Upper lobe of right lung (tissue), 1 donor: Measurements from ENCODE around the gene CCNY. TPM values are rescaled to one million over a fixed set of nuclear protein-coding genes. Genes with fewer than 3 reads are reported as not detected.

Experiments
- ATAC-seq: fragments of 200-7000 bp; cut with Tn5 transposase; one replicate; pipeline ENCODE4 v1.9.1; 2020; ENCODE audit warnings: mild to moderate bottlenecking, moderate library complexity
- DNase-seq: peaks from one replicate; pipeline ENCODE4 v3.0.0-alpha.2; 2020
- H3K27ac ChIP-seq: fragments of 200-600 bp; one replicate; pipeline ENCODE4 v1.8.0; 2022
- H3K27me3 ChIP-seq: fragments of 200-600 bp; one replicate; pipeline ENCODE4 v1.8.0; 2022; ENCODE audit warnings: mild to moderate bottlenecking
- H3K36me3 ChIP-seq: fragments of 200-600 bp; one replicate; pipeline ENCODE4 v1.8.0; 2022
- H3K4me1 ChIP-seq: fragments of 200-600 bp; one replicate; pipeline ENCODE4 v1.8.0; 2022
- H3K4me3 ChIP-seq: fragments of 200-600 bp; one replicate; pipeline ENCODE4 v1.8.0; 2022; ENCODE audit warnings: mild to moderate bottlenecking
- H3K9me3 ChIP-seq: fragments of 200-600 bp; one replicate; pipeline ENCODE4 v1.8.0; 2022
- intact Hi-C: fragments of 100-400 bp; cut with DNase I; formaldehyde crosslinking; loops from one replicate; pipeline ENCODE4 v1.11.0; 2022
- total RNA-seq: library from RNA; stranded (reverse); fragmentation: NEBNext Ultra II Directional; extraction: Animal tissue kit (Norgen Biotek cat#: 25700); gene quantifications from one replicate; pipeline ENCODE4 v1.2.1, GENCODE V29; 2021
- TF ChIP-seq, protein P1 (sequence below): fragments of 200-600 bp; IDR thresholded peaks from one replicate; pipeline ENCODE4 v1.8.0; 2022; ENCODE audit warnings: antibody characterized with exemption
- donor health status: DM: no; HTN: yes; CAD: no; lungs with severe emphysema.

Gene CCNY
- total RNA-seq, 1 donor from 2014 or later, result 85.4 TPM

DNA sequence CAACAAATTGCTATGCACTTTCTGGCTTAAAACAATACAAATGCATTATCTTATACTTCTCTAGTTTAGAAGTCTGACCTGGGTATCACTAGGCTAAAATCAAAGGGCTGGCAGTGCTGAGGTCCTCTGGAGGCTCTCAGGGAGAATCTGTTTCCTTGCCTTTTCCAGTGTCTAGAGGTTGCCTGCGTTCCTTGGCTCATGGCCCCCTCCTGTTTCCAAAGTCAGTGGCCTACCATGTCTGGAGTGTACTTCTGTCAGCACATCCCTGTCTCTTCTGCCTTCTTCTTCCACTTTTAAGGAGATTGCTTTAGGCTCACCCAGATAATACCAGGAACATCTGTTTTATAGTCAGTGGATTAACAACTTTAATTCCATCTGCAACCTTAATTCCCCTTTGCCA lies 52.4 kb downstream of the CCNY start:
- TF ChIP-seq, protein P1, sequence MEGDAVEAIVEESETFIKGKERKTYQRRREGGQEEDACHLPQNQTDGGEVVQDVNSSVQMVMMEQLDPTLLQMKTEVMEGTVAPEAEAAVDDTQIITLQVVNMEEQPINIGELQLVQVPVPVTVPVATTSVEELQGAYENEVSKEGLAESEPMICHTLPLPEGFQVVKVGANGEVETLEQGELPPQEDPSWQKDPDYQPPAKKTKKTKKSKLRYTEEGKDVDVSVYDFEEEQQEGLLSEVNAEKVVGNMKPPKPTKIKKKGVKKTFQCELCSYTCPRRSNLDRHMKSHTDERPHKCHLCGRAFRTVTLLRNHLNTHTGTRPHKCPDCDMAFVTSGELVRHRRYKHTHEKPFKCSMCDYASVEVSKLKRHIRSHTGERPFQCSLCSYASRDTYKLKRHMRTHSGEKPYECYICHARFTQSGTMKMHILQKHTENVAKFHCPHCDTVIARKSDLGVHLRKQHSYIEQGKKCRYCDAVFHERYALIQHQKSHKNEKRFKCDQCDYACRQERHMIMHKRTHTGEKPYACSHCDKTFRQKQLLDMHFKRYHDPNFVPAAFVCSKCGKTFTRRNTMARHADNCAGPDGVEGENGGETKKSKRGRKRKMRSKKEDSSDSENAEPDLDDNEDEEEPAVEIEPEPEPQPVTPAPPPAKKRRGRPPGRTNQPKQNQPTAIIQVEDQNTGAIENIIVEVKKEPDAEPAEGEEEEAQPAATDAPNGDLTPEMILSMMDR, result no peak
- intact Hi-C loops, result no loop called here
- no peak overlapping the region for H3K27ac ChIP-seq
- H3K4me3 ChIP-seq, result no peak overlapping the region
- no peak for ATAC-seq
- H3K27me3 ChIP-seq, result no peaks in the 10 kb centered on the region
- no peak for DNase-seq
- peaks cover 8% of the 10 kb centered on the region for H3K9me3 ChIP-seq
- peaks cover 52% of the 10 kb centered on the region for H3K4me1 ChIP-seq
- no peaks in the 10 kb centered on the region for H3K36me3 ChIP-seq

DNA sequence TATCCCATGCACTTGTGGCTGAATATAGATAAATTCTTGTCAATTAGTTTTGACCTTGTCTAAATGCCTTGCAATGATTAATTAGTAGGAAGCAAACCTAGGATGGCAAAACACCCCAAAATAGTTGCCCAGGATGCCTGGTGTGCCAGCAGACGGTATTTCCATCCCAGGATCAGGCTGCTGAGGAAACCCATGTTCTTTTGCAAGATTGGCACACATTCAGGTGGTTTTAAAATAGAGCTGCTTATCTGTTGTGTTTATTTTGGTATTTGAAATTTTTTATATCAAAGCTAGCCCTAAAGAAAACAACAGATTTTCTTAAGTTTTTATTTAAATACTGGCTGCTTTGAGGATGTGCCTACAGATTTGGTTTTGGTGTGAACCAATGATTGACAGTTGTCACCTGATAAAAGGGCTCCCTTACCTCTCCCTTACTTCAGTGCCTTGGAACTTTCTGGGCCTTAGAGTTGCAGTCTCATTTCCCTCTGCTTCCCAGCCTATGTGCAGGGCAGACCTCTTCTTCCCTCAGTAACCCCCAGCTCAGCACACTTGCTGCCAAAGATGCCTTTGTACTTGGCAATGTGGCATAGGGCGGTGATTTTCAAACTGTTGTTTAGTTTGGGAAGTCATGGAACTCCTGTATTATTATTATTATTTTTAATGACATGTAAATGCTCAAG lies 54.0 kb downstream of the CCNY start:
- H3K9me3 ChIP-seq, result peaks cover 8% of the 10 kb centered on the region
- H3K4me1 ChIP-seq, result peaks cover 59% of the 10 kb centered on the region
- TF ChIP-seq, protein P1, result no peak
- H3K27me3 ChIP-seq, result no peaks in the 10 kb centered on the region
- ATAC-seq (no peak), DNase-seq (no peak)
- no peak overlapping the region for H3K27ac ChIP-seq
- intact Hi-C loops, result no loop called here
- H3K4me3 ChIP-seq, result no peak overlapping the region
- no peaks in the 10 kb centered on the region for H3K36me3 ChIP-seq

DNA sequence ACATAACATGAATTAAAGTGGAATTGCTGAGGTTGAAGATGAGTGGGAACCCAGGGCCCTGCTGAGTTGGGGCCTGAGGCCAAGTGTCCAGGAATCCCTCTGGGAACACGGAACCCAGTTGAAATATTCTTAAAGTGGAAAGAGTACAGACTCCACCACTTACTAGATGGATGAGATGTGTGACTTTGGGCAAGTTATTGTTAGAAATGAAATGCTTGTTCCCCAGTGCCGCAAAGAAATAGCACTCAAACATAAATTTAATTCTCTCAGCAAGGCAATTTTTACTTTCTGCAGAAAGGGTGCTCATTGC lies 54.5 kb downstream of the CCNY start:
- no peaks in the 10 kb centered on the region for H3K27me3 ChIP-seq
- ATAC-seq (no peak), DNase-seq (no peak)
- TF ChIP-seq, protein P1, result no peak
- peaks cover 8% of the 10 kb centered on the region for H3K9me3 ChIP-seq
- intact Hi-C loops, result no loop called here
- H3K27ac ChIP-seq, result no peak overlapping the region
- H3K4me3 ChIP-seq, result no peak overlapping the region
- peaks cover 59% of the 10 kb centered on the region for H3K4me1 ChIP-seq
- H3K36me3 ChIP-seq, result no peaks in the 10 kb centered on the region

DNA sequence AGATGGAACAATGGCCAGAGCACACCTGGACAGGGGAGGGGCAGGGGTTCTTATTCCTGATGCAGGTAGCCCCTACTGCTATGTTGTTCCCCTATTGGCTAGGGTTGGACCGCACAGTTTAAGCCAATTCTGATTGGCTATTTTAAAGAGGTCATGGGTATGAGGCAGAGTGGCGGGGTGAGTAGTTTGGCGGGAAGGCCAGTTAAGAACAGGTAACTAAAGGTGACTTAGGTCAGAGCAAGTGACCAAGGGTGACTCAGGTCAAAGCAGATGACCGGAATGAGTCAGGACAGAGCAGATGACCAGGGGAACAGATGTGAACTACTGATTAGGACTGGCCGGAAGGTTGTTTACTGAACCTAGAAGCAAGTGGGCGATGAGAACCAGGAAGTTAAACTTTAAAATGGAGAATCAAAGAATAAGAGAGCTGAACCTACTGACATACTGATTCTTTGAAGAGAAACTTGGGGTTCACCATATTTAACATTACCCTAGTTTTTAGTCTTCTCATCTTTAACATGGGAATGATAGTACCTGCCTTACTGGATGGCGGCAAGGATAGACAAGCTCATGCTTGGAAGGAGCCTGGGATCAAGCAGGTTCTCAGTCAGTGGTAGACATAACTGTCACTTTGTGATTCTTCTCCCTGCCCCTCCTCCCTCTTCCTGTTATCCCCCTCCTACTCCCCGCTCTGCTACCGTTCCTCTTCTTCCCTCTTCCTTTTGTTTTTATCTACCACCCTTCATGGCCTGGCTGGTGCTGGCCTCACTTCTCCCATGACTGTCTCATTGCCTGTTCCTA lies 55.0 kb downstream of the CCNY start:
- TF ChIP-seq, protein P1, result no peak
- H3K4me3 ChIP-seq, result no peak overlapping the region
- no peaks in the 10 kb centered on the region for H3K36me3 ChIP-seq
- peaks cover 8% of the 10 kb centered on the region for H3K9me3 ChIP-seq
- no peak overlapping the region for H3K27ac ChIP-seq
- DNase-seq, result no peak
- no peak for ATAC-seq
- H3K4me1 ChIP-seq, result peaks cover 56% of the 10 kb centered on the region
- intact Hi-C loops, result no loop called here
- H3K27me3 ChIP-seq, result no peaks in the 10 kb centered on the region

DNA sequence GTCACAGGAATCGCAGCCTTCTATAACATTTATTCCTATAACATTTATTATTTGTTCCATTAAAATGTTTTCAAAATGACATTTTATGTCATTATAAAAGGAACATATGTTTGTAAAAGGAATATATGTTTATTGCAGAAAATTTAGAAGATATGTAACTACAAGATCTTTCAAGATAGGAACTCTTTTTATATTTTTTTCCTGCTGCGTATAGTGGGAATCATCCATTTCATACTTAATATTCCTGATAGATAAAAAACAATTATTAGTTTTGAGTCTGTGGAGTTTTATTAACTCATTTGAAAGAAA lies 55.6 kb downstream of the CCNY start:
- no peak for ATAC-seq
- DNase-seq, result no peak
- Histone ChIP-seq H3K27ac (no peak overlapping the region), H3K27me3 (no peaks in the 10 kb centered on the region), H3K4me1 (peaks cover 51% of the 10 kb centered on the region), H3K36me3 (no peaks in the 10 kb centered on the region), H3K9me3 (peaks cover 8% of the 10 kb centered on the region), H3K4me3 (no peak overlapping the region)
- intact Hi-C loops, result no loop called here
- TF ChIP-seq, protein P1, result no peak
